GM12878 (cell line): Measurements from ENCODE around the gene ANKMY1. TPM values are rescaled to one million over a fixed set of nuclear protein-coding genes. Genes with fewer than 3 reads are reported as not detected.

Source experiments
- ATAC-seq: fragments of 200-7000 bp; cut with Tn5 transposase; 3 replicates; pipeline ENCODE4 v1.9.1; 2020; ENCODE audit warnings: mild to moderate bottlenecking, moderate library complexity
- BruUV-seq: library from RNA; stranded (reverse); fragments of 400-500 nt; replicated peaks from 2 replicates; lab custom pipeline; 2021; lab: Mats Ljungman, UMichigan
- CTCF ChIA-PET: fragments of 300-600 bp; sonication (Branson Sonifier 250); formaldehyde crosslinking; extraction: SDS; loops from one replicate; lab custom pipeline; 2021; ENCODE audit warnings: inconsistent platforms; lab: Yijun Ruan, JAX
- POLR2A ChIA-PET: fragments of 350-600 bp; formaldehyde crosslinking; extraction: SDS; loops from one replicate; lab custom pipeline; 2021; ENCODE audit warnings: inconsistent platforms; lab: Charles Lee
- RAD21 ChIA-PET: fragments of 300-600 bp; sonication (Branson Sonifier 250); formaldehyde crosslinking; loops from one replicate; lab custom pipeline; 2023; ENCODE audit warnings: antibody characterized with exemption; ENCODE audit not compliant: unreplicated experiment; lab: Charles Lee
- SMC1A ChIA-PET: fragments of 300-600 bp; sonication (Branson Sonifier 250); formaldehyde crosslinking; loops from one replicate; lab custom pipeline; 2023; ENCODE audit not compliant: unreplicated experiment, uncharacterized antibody; lab: Charles Lee
- DNase-seq: peaks from one replicate; pipeline ENCODE4 v3.0.0-alpha.2; 2011; ENCODE audit warnings: low read depth, low spot score
- FAIRE-seq: peaks from 3 replicates; lab custom pipeline; 2011; peaks lifted over from hg19 to GRCh38; lab: Jason Lieb, UNC
- H2AFZ ChIP-seq: 2 replicates; pipeline ENCODE4 v1.6.0; 2011; ENCODE audit warnings: low read depth, low read length, control low read depth; ENCODE audit not compliant: control insufficient read depth
- H3K27ac ChIP-seq: 2 replicates; pipeline ENCODE4 v1.5.1; 2011; ENCODE audit warnings: control low read depth; ENCODE audit not compliant: control insufficient read depth, insufficient read depth
- H3K27me3 ChIP-seq, 2 experiments: replicated peaks in 1 of 2; 2 replicates each; pipeline versions ENCODE4 v1.6.0 to v1.6.1; 2011; ENCODE audit warnings: low read length in 1 of 2; ENCODE audit not compliant: control insufficient read depth in 2 of 2, insufficient read depth in 2 of 2
- H3K36me3 ChIP-seq, 2 experiments: 2 replicates each; pipeline ENCODE4 v1.5.1; 2011; ENCODE audit warnings: low read length in 1 of 2; ENCODE audit not compliant: control insufficient read depth in 2 of 2, insufficient read depth in 2 of 2
- H3K4me1 ChIP-seq: 2 replicates; pipeline ENCODE4 v1.6.1; 2011; ENCODE audit warnings: mild to moderate bottlenecking, low read length, moderate library complexity, mixed read lengths; ENCODE audit not compliant: control insufficient read depth, insufficient read depth
- H3K4me2 ChIP-seq: 2 replicates; pipeline ENCODE4 v1.6.0; 2011; ENCODE audit warnings: control low read depth; ENCODE audit not compliant: control insufficient read depth, insufficient read depth
- H3K4me3 ChIP-seq: fragments of 200-600 bp; sonication (generic); 2 replicates; pipeline ENCODE4 v1.5.1; 2016
- H3K79me2 ChIP-seq: 2 replicates; pipeline ENCODE4 v1.6.0; 2011; ENCODE audit warnings: low read length; ENCODE audit not compliant: control insufficient read depth, insufficient read depth
- H3K9ac ChIP-seq: 2 replicates; pipeline ENCODE4 v1.8.0; 2011; ENCODE audit warnings: low read length, control low read depth, mixed read lengths; ENCODE audit not compliant: control insufficient read depth, insufficient read depth
- H3K9me3 ChIP-seq: replicated peaks from 3 replicates; pipeline ENCODE4 v1.5.1; 2011; ENCODE audit warnings: mild to moderate bottlenecking, low read length; ENCODE audit not compliant: control insufficient read depth, insufficient read depth
- H4K20me1 ChIP-seq: 2 replicates; pipeline ENCODE4 v1.6.0; 2011; ENCODE audit not compliant: control insufficient read depth, insufficient read depth
- CBX3 ChIP-seq: fragments of 200-600 bp; sonication (generic); IDR thresholded peaks from 2 replicates; pipeline ENCODE4 v1.6.1; 2016; ENCODE audit warnings: low read depth, borderline replicate concordance
- CBX5 ChIP-seq: sonication (generic); IDR thresholded peaks from 2 replicates; pipeline ENCODE4 v1.6.1; 2016; ENCODE audit warnings: low read depth, moderate library complexity, mild to moderate bottlenecking, inconsistent platforms
- EGR1 ChIP-seq, 2 experiments: IDR thresholded peaks; 1 replicate in 1 of 2; 2 replicates in 1 of 2; pipeline ENCODE4 v1.6.1; 2011 to 2012; ENCODE audit warnings: low read depth in 2 of 2, low read length in 2 of 2, borderline replicate concordance in 1 of 2, mild to moderate bottlenecking in 1 of 2, moderate library complexity in 1 of 2
- EZH2 ChIP-seq: IDR thresholded peaks from 2 replicates; pipeline ENCODE4 v1.6.1; 2012; ENCODE audit warnings: low read depth, mild to moderate bottlenecking, control low read depth, inconsistent platforms, low read length, borderline replicate concordance; ENCODE audit not compliant: control insufficient read depth
- FOXK2 ChIP-seq: fragments of 450-650 bp; IDR thresholded peaks from 2 replicates; pipeline ENCODE4 v1.6.1; 2017; ENCODE audit warnings: mild to moderate bottlenecking, moderate library complexity
- MEF2B ChIP-seq: fragments of 450-650 bp; IDR thresholded peaks from 2 replicates; pipeline ENCODE4 v1.6.1; 2018; ENCODE audit warnings: mild to moderate bottlenecking, moderate library complexity; ENCODE audit not compliant: partially characterized antibody, poor library complexity, severe bottlenecking
- PML ChIP-seq: IDR thresholded peaks from 2 replicates; pipeline ENCODE4 v1.6.1; 2012; ENCODE audit warnings: low read length, inconsistent platforms
- RB1 ChIP-seq: fragments of 450-650 bp; formaldehyde crosslinking; IDR thresholded peaks from 2 replicates; pipeline ENCODE4 v1.6.1; 2017; ENCODE audit warnings: mild to moderate bottlenecking, borderline replicate concordance
- SUZ12 ChIP-seq: fragments of 200-600 bp; sonication (generic); IDR thresholded peaks from one replicate; pipeline ENCODE4 v1.6.1; 2018; ENCODE audit warnings: antibody characterized with exemption, mild to moderate bottlenecking; ENCODE audit not compliant: unreplicated experiment
- TBL1XR1 ChIP-seq: IDR thresholded peaks from 2 replicates; pipeline ENCODE4 v1.6.1; 2012; ENCODE audit warnings: low read depth, low read length, improper control_type of control experiment
- TCF7 ChIP-seq: IDR thresholded peaks from 2 replicates; pipeline ENCODE4 v1.6.1; 2014; ENCODE audit warnings: antibody characterized with exemption, borderline replicate concordance
- ZNF217 ChIP-seq: fragments of 450-650 bp; IDR thresholded peaks from 2 replicates; pipeline ENCODE4 v1.6.1; 2017; ENCODE audit warnings: antibody characterized with exemption, mild to moderate bottlenecking
- ZNF24 ChIP-seq: fragments of 450-650 bp; IDR thresholded peaks from 2 replicates; pipeline ENCODE4 v1.6.1; 2017; ENCODE audit warnings: antibody characterized with exemption, mild to moderate bottlenecking
- ZNF622 ChIP-seq: fragments of 450-650 bp; IDR thresholded peaks from 2 replicates; pipeline ENCODE4 v1.6.1; 2017; ENCODE audit warnings: mild to moderate bottlenecking, inconsistent platforms
- ZSCAN29 ChIP-seq: fragments of 450-650 bp; IDR thresholded peaks from 2 replicates; pipeline ENCODE4 v1.6.1; 2017; ENCODE audit warnings: mild to moderate bottlenecking, moderate library complexity
- WGBS: methylation state at CpG from one replicate; pipeline ENCODE4 v1.1.6; 2016; ENCODE audit warnings: low lambda C conversion rate; ENCODE audit not compliant: insufficient replicate concordance, insufficient coverage; ENCODE audit errors: missing lambda C conversion rate; 5-methylcytosine and 5-hydroxymethylcytosine counted together
- in situ Hi-C: fragments of 300-500 bp; cut with MboI; formaldehyde crosslinking; loops from 9 replicates; pipeline ENCODE4 v1.14.3; 2018; ENCODE audit warnings: mixed read lengths
- intact Hi-C: fragments of 100-400 bp; cut with micrococcal nuclease; formaldehyde crosslinking; loops from one replicate; pipeline ENCODE4 v1.14.2; 2022; ENCODE audit not compliant: unreplicated experiment
- polyA plus RNA-seq, 11 experiments: library from polyadenylated mRNA; depleted of rRNA in 4 of 11; unstranded in 6 of 11; stranded (reverse) in 5 of 11; fragments of >200 nt; fragmentation: Nextera tagmentation in 4 of 11; fragmentation: Illumina TruSeq in 1 of 11; extraction: Ambion mirVana in 4 of 11; extraction: Trizol in 1 of 11; gene quantifications; 1 replicate in 1 of 11; 2 replicates in 10 of 11; pipeline versions ENCODE4 v1.2.1 to v1.2.3, GENCODE V29; 2011 to 2016; ENCODE audit warnings: inconsistent platforms in 2 of 11, missing spikeins in 2 of 11, low read depth in 1 of 11
- total RNA-seq, 4 experiments: library from RNA; depleted of rRNA in 3 of 4; stranded (reverse); fragments of >200 nt in 3 of 4; fragmentation: Illumina TruSeq in 1 of 4; extraction: Trizol in 1 of 4; gene quantifications; 2 replicates each; pipeline versions ENCODE4 v1.2.1 to v1.2.3, GENCODE V29; 2013 to 2021
- TF ChIP-seq, protein P1 (sequence below): IDR thresholded peaks from 2 replicates; pipeline ENCODE4 v1.6.1; 2012; ENCODE audit warnings: improper control_type of control experiment, low read depth, low read length; ENCODE audit not compliant: insufficient replicate concordance
- TF ChIP-seq, protein P2 (sequence below): fragments of 450-650 bp; conservative IDR thresholded peaks from 2 replicates; pipeline ENCODE4 v1.6.1; 2017; ENCODE audit warnings: mild to moderate bottlenecking, moderate library complexity

ANKMY1 gene
- total and polyA plus RNA-seq, 10 of the 15 experiments (the other 5 are each of a cell fraction or from before 2014, with no cell fraction given) = 1.1 to 15.3 (median 11.1) TPM

DNA sequence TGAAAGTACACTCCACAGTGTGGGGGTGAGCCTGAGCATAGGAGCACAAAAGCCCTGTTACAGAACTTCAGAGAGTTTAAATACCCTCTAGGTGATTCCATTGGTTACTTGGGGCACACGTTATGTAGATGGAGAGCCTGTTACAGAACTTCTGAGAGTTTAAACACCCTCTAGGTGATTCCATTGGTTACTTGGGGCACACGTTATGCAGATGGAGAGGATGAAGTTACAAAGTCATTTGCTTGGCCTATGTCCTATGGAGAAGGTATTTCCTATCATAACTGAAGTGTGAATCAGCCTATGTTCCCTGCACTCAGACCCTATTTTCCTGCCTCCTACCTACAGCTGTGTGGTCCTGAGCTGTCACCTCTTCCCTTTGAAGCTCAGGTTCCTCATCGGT is 25.0 kb upstream of the ANKMY1 start:
- no peak overlapping the region for H3K4me2 ChIP-seq
- CTCF ChIA-PET = interaction anchor here (5.7 to 11.9 kb wide), 2 partner anchors 19 to 69 kb away, joined by 49 to 196 read pairs; partner anchors contain the start of gene DUSP28
- intact Hi-C loops (no loop called here), in situ Hi-C loops (no loop called here)
- H3K27me3 ChIP-seq = no peaks in the 10 kb centered on the region
- SMC1A ChIA-PET = interaction anchor here (3.9 kb wide), 1 partner anchor 39 kb away, joined by 13 read pairs; no protein-coding TSS in a partner anchor
- 95% methylated on average over 3 of the region's 3 CpGs for WGBS
- H3K9me3 ChIP-seq = no peaks in the 10 kb centered on the region; the same call in 1 of the 3 replicates
- no TSS peak for BruUV-seq
- DNase-seq = no peak
- H3K36me3 ChIP-seq = peaks cover 0 to 2% of the 10 kb centered on the region in 2 experiments; a peak in 2 of 4 replicates
- peaks cover 38% of the 10 kb centered on the region for H3K79me2 ChIP-seq
- RAD21 ChIA-PET = interaction anchor here (1.1 to 10.9 kb wide), 2 partner anchors 21 to 69 kb away, joined by 5 to 206 read pairs; partner anchors contain the start of genes ANKMY1 and DUSP28
- POLR2A ChIA-PET = interaction anchor here (1.2 to 6.7 kb wide), 2 partner anchors 19 to 22 kb away, joined by 3 to 233 read pairs; partner anchors contain the start of gene DUSP28
- no peak overlapping the region for H3K9ac ChIP-seq
- no peaks in the 10 kb centered on the region; the same call in 1 of the 2 replicates for H4K20me1 ChIP-seq
- H3K27ac ChIP-seq = no peak overlapping the region
- FAIRE-seq = no peak
- no peak overlapping the region for H2AFZ ChIP-seq
- no peak for ATAC-seq
- no peak overlapping the region for H3K4me3 ChIP-seq
- H3K4me1 ChIP-seq = peaks cover 51% of the 10 kb centered on the region
- TF ChIP-seq FOXK2 = no peak
- TF ChIP-seq ZSCAN29 = no peak
- no peak for TF ChIP-seq ZNF217
- TF ChIP-seq CBX5 = no peak
- TF ChIP-seq EZH2 = no peak
- no peak for TF ChIP-seq ZNF622
- no peak for TF ChIP-seq CBX3
- TF ChIP-seq TBL1XR1 = no peak
- no peak for TF ChIP-seq ZNF24
- TF ChIP-seq SUZ12 = no peak
- no peak for TF ChIP-seq MEF2B
- TF ChIP-seq, protein P1, sequence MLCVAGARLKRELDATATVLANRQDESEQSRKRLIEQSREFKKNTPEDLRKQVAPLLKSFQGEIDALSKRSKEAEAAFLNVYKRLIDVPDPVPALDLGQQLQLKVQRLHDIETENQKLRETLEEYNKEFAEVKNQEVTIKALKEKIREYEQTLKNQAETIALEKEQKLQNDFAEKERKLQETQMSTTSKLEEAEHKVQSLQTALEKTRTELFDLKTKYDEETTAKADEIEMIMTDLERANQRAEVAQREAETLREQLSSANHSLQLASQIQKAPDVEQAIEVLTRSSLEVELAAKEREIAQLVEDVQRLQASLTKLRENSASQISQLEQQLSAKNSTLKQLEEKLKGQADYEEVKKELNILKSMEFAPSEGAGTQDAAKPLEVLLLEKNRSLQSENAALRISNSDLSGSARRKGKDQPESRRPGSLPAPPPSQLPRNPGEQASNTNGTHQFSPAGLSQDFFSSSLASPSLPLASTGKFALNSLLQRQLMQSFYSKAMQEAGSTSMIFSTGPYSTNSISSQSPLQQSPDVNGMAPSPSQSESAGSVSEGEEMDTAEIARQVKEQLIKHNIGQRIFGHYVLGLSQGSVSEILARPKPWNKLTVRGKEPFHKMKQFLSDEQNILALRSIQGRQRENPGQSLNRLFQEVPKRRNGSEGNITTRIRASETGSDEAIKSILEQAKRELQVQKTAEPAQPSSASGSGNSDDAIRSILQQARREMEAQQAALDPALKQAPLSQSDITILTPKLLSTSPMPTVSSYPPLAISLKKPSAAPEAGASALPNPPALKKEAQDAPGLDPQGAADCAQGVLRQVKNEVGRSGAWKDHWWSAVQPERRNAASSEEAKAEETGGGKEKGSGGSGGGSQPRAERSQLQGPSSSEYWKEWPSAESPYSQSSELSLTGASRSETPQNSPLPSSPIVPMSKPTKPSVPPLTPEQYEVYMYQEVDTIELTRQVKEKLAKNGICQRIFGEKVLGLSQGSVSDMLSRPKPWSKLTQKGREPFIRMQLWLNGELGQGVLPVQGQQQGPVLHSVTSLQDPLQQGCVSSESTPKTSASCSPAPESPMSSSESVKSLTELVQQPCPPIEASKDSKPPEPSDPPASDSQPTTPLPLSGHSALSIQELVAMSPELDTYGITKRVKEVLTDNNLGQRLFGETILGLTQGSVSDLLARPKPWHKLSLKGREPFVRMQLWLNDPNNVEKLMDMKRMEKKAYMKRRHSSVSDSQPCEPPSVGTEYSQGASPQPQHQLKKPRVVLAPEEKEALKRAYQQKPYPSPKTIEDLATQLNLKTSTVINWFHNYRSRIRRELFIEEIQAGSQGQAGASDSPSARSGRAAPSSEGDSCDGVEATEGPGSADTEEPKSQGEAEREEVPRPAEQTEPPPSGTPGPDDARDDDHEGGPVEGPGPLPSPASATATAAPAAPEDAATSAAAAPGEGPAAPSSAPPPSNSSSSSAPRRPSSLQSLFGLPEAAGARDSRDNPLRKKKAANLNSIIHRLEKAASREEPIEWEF = no peak
- TF ChIP-seq, protein P2, sequence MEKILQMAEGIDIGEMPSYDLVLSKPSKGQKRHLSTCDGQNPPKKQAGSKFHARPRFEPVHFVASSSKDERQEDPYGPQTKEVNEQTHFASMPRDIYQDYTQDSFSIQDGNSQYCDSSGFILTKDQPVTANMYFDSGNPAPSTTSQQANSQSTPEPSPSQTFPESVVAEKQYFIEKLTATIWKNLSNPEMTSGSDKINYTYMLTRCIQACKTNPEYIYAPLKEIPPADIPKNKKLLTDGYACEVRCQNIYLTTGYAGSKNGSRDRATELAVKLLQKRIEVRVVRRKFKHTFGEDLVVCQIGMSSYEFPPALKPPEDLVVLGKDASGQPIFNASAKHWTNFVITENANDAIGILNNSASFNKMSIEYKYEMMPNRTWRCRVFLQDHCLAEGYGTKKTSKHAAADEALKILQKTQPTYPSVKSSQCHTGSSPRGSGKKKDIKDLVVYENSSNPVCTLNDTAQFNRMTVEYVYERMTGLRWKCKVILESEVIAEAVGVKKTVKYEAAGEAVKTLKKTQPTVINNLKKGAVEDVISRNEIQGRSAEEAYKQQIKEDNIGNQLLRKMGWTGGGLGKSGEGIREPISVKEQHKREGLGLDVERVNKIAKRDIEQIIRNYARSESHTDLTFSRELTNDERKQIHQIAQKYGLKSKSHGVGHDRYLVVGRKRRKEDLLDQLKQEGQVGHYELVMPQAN = no peak
- no peak for TF ChIP-seq PML
- TF ChIP-seq RB1 = no peak
- no peak for TF ChIP-seq EGR1 (IDR thresholded peaks at IDR 0.05; ENCODE audit: borderline replicate concordance in 1 of 2, low read depth in 2 of 2, low read length in 2 of 2)
- TF ChIP-seq TCF7 = no peak
